Stimulated activated CD4-positive, alpha-beta T cell treated with anti-CD3 and anti-CD28 coated beads, Interleukin-4, amount 100 ng/mL, for 4 hours (primary cell): ENCODE results near the gene NBPF26.
"Not testable (repeated sequence)": the region's sequence is repeated elsewhere in the genome, so short reads cannot be mapped to it uniquely, and the experiment has no call there.

Experiments used
- DNase-seq, 2 experiments: peaks; one replicate each; pipeline ENCODE4 v3.0.0-alpha.2; 2020

The NBPF26 gene

DNA sequence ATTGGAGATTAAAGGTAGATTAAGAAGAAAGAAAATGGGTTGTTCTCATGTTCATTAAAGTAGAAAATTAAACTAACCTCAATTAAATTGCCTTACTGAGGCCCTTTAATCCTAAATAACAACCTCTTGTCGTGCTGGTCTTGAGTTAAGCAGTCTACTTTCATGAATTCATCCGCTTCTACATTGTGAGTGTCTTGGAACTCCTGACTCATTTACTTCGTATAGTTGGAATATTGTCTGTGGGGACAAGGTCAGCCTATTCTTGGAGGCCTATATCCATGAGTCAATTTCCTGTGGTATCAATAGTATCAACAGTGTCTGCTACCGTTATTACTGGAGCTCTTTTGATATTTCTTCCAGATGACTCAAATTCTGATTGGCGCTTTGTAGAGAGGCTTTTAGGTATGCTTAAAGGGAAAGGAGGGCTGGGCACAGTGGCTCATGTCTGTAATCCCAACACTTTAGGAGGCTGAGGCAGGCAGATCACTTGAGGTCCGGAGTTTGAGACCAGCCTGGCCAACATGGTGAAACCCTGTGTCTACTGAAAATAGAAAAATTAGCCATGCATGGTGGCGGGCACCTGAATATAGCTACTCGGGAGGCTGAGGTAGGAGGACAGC lies 136.0 kb downstream of the NBPF26 start:
- DNase-seq: not testable (repeated sequence)

DNA sequence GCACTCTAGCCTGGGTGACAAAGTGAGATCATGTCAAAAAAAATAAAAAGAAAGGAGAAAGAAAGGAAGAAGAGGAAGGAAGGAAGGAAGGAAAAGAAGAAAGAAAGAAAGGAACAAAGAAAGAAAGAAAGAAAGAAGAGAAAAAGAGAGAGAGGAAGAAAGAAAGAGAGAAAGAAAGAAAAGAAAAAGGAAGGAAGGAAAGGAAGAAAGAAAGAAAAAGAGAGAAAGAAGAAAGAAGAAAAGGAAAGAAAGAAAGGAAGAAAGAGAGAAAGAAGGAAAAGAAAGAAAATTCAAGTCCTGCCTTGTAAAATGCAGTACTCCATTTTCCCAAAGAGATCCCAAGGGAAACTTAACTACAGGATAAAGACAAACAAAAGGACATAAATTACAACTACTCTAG lies 154.5 kb downstream of the NBPF26 start:
- DNase-seq: not testable (repeated sequence)

DNA sequence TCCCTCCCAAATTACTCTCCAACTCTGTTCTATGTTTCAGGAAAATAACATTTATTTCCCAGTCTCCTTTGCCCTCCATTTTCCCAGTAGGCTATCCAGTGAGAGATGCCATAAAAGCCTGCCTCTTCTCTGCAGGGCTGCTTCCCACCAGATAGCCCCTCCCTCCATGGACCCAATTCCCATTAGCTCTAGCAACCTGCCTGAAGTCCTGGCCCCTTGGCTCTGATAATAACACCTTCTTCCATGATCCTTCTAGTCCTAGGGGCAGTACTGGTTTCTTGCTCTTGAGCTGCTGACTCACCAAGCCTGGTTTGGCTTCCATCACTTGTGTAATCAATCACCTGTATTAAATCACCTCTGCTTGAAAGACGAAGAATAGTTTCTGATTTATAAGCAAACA lies 156.3 kb downstream of the NBPF26 start:
- not testable (repeated sequence) for DNase-seq

DNA sequence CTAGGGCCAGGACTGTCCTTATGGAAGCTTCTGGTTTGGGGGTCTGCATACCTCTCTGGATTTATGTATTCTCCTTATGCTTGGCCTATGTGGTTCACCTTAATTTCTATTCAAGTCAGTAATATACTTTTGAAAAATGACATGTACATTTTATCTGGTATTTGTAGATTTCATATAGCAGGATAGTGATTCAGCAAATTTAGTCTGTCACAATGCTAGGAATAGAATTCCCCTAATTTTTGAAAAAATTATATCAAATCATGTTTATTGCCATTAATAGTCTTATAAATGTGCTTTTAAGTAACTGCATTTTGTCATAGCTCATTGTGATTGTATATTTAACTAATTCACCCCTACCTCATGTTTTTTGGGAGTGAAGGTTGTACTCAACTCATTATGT lies 158.2 kb downstream of the NBPF26 start:
- not testable (repeated sequence) for DNase-seq
